Measurements from ENCODE around the gene PLEKHG3.

Gene PLEKHG3

GRCh38 chr14:64726585-64726890 is 22.3 kb downstream of the PLEKHG3 start:
- DNase-seq (ENCODE audit: low read depth): no peak

- DNase-seq (ENCODE audit: low read depth): no peak
These were observed 23.4 kb downstream of the PLEKHG3 start for GRCh38 chr14:64727551-64728071.

DNA sequence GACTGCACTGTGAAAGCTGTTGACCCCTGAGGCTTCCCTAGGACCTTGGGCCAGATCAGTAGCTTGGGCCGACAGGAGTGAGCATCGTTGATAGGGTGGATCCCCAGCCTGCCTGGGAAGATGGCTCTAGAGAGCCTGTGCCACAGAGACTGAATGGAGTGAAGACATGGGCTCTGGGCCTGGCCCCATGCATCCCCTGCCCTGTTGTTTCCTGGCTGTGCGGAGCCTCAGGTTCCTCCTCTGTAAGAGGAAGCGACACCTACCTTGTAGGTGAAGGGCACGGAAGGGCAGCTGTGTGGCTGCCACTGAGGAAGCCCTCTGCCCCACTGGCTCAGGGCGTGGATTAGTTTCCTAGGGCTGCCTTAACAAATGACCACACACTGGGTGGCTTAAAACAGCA is 23.9 kb downstream of the PLEKHG3 start:
- no peak for DNase-seq (ENCODE audit: low read depth)

DNA sequence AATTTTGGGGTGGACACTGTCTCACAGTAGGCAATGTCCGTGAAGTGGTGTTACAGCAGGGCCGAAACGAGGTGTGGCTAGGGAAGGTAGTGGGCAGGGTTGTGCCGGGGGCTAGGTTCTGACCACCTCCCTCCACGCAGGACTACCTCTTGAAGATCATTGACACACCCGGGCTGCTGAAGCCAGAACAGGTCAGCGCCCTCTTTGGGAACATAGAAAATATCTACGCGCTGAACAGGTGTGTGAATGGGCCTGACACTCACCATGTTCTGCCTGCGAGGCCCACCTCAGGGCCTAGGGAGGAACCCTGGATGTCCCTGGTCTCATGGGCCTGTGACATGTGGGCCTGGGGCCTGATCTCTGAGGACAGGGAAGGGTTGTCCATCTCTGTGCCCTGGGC is 24.6 kb downstream of the PLEKHG3 start:
- no peak for DNase-seq (ENCODE audit: low read depth)

DNA sequence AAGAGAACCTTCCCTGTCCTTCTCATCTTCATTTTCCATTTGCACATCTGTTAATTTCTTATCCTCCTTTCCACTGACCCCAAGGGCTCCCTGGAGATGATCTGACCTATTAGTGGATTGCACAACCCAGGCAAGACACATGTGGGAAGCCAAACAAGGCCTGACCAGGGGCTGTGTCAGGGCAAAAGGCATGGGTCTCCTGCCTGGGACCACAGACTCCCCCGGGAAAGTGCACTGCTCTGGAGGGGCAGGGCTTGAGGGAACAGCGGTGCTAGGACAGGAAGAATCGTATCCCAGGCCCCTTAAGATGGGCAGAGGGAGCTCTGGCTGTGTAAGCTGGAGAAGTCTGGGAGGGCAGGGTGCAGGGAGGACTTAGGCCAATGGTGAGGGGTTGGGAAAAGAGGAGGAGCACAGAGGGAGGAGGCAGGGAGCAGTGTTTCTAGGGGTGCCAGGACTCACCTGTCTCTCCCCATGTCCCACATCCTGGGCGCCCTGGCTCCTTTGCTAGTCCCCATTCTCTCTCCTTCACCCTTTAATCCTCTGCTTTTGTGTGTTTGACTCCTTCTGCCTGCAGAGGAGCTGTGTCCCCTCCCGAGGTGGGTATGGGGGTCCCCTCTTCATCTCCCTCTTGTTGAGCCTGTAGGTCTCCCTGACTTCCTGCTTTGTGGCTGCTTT is 25.3 kb downstream of the PLEKHG3 start:
- DNase-seq (ENCODE audit: low read depth): no peak

- no peak for DNase-seq (ENCODE audit: low read depth)
These were observed 25.8 kb downstream of the PLEKHG3 start for GRCh38 chr14:64730061-64730440.

GRCh38 chr14:64730681-64731080 is 26.5 kb downstream of the PLEKHG3 start:
- no peak for DNase-seq (ENCODE audit: low read depth)

DNA sequence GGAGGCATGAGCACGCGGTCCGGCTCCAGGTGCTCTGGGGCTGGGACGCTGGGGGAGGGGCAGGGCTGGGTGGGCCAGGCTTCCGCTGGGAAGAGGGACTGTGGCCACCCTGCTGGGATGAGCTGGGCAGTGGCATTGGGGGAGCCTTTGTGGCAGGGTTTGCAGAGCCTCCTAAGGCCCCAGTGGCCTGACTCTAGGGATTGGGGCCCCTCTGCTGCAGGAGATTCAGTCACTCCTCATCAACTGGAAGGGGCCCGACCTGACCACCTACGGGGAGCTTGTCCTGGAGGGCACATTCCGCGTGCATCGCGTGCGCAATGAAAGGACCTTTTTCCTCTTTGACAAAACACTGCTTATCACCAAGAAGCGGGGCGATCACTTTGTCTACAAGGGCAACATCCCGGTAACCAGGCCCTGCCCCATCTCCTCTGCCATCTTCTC is 26.9 kb downstream of the PLEKHG3 start:
- DNase-seq (ENCODE audit: low read depth): no peak

DNA sequence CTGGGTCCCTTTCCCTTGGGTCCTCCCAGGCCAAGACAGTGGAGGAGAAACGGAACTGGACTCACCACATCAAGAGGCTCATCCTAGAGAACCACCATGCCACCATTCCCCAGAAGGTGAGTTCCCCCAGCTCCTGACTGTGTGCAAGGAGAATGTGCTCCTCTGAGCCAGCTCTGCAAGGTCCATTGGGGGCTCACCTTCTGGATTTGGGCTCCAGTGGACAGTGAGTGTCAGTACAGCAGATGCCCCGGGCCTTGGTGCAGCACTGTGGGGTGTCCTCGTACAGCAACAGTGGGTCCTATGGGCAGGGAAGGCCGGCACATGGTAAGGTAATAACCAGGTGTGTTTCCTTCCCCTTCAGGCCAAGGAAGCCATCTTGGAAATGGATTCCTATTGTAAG is 27.8 kb downstream of the PLEKHG3 start:
- DNase-seq (ENCODE audit: low read depth): no peak

DNA sequence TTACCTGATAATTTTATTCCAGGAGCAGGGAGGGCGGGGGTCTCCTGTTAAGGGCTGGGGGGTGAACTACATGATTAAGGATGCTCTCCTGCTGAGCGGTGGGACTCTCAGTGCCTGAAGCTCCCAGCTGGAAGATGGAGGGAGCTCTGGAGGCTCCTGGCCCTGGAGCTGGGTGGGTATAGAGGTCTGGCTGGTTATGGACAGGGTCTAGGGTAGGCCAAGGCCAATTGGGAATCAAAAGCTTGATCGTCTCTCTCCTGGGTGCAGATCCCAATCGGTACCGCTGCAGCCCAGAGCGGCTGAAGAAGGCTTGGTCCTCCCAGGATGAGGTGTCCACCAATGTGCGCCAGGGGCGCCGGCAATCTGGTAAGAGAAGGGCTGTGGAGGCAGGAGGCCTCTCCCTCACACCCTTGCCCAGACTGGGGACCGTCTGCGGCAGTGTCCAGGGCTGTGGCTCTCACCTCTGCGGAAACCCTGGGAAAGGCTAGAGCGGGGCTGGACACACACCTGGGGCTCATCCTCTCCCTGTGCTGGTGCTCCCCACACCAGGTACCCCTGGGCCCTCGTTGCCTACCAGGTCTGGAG is 28.4 kb downstream of the PLEKHG3 start:
- DNase-seq (ENCODE audit: low read depth): no peak

DNA sequence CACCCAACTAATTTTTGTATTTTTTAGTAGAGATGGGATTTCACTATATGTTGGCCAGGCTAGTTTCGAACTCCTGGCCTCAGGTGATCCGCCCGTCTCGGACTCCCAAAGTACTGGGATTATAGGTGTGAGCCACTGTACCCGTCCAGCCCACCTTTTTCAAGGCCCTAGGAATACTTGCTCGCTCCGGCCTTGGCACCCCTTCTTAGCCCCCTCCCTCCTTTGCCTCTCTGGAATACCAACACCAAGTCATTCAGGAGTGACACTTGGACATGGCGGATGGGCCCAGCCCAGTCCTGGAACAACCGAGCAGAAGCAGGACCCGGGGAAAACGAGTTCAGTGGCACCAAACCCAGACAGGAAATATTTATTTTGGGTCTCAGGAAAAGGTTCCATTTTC is 29.1 kb downstream of the PLEKHG3 start:
- DNase-seq (ENCODE audit: low read depth): no peak

GRCh38 chr14:64733899-64734298 is 29.7 kb downstream of the PLEKHG3 start:
- no peak for DNase-seq (ENCODE audit: low read depth)

DNA sequence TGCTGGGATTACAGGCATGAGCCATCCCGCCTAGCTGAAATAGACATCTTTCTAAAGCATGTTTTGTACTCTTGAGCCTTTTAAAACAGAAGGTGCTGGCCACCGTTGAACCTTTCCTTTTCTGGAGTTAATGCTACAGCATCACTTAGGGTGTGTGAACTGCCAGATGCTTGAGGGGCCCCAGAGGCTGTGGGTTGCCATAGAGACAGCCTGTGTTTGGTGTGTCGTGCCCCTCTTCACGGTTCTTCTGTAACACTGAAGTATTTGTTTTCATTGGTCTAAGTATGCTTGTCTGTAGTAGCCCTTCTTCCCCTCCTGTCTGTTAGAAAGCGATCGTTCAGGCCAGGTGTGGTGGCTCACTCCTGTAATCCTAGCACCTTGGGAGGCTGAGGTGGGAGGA is 30.8 kb downstream of the PLEKHG3 start:
- DNase-seq (ENCODE audit: low read depth): no peak

DNA sequence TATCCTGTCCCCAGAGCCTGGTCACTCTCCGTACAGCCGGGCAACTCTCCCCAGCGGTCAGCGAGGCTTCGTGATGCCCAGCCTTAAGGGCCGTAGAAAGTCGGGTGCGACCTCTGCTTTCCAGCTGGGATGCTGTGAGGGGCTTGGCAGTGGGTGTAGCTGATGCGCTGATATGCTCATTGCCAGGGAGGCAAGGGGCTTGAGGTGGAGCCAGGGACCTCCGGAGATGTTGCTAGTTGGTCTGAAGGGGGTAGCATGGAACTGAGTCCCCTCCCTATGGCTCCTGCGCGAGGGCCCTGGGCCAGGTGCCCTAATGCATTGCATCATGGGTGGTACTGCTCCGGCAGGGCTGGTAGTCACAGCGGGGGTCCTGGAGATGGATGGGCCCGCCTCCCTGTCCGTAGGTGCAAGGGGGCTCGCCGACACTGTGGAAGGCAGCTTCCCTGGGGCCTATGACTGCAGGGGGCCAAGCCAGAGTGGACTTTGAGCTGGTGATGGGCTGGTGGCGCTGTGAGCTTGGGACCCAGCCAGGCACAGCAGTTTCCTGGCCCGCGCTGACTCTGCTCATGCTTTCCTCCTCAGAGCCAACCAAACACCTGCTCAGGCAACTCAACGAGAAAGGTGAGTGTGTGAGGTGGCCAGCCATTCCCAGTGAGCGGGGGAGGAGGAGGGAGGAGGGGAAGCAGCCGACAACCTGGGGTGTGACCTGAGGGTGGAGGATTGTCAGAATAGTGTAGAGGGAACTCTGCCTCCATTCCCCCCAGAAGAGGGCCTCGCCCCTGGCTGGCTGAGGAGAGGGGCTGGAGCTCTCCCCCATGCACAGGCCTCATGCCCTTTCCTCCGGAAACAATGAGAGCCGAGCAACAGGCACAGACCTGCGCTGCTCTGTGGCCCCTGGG is 32.3 kb downstream of the PLEKHG3 start:
- DNase-seq (ENCODE audit: low read depth): no peak

GRCh38 chr14:64737391-64738280 is 33.4 kb downstream of the PLEKHG3 start:
- DNase-seq (ENCODE audit: low read depth): no peak

DNA sequence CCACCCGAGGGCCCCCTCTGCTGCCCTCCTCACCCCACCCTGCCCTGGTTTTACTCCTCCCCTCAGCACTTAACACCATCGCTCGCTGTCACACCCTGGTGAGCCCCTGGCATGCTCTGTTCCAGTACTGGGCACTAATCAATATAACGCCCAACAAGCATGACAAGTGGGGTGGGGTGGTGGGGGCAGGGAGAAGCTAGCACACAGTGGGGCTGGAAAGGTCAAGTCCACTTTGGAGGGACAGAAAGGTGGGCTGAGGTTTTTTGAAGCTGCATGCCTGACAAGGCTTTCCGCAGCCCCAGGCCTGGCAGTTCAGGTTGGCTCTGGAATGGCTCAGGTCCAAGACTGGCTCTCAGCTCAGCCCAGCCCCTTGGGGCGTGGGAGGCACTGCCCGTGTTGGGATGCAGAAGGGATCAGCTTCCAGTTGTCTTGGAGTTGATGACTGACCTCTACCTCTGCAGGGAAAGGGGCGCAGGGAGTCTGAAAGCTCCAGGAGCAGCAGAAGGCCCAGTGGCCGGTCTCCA is 34.1 kb downstream of the PLEKHG3 start:
- no peak for DNase-seq (ENCODE audit: low read depth)

GRCh38 chr14:64741200-64741599 is 37.0 kb downstream of the PLEKHG3 start:
- no peak for DNase-seq (ENCODE audit: low read depth)

GRCh38 chr14:64741961-64742360 is 37.7 kb downstream of the PLEKHG3 start:
- DNase-seq (ENCODE audit: low read depth): no peak

- DNase-seq (ENCODE audit: low read depth): no peak
These were observed 38.8 kb downstream of the PLEKHG3 start for GRCh38 chr14:64743061-64743460.

- no peak for DNase-seq (ENCODE audit: low read depth)
These were observed 41.4 kb downstream of the PLEKHG3 start for GRCh38 chr14:64745511-64746091.

Data from non-pigmented ciliary epithelial cell (primary cell).